CMK (cell line): ENCODE results near the gene PCBP1.
"Not testable (repeated sequence)": the region's sequence is repeated elsewhere in the genome, so short reads cannot be mapped to it uniquely, and the experiment has no call there.

Experiments used
- DNase-seq: peaks from one replicate; pipeline ENCODE4 v3.0.0-alpha.2; 2010; ENCODE audit warnings: low read depth

Gene PCBP1

DNA sequence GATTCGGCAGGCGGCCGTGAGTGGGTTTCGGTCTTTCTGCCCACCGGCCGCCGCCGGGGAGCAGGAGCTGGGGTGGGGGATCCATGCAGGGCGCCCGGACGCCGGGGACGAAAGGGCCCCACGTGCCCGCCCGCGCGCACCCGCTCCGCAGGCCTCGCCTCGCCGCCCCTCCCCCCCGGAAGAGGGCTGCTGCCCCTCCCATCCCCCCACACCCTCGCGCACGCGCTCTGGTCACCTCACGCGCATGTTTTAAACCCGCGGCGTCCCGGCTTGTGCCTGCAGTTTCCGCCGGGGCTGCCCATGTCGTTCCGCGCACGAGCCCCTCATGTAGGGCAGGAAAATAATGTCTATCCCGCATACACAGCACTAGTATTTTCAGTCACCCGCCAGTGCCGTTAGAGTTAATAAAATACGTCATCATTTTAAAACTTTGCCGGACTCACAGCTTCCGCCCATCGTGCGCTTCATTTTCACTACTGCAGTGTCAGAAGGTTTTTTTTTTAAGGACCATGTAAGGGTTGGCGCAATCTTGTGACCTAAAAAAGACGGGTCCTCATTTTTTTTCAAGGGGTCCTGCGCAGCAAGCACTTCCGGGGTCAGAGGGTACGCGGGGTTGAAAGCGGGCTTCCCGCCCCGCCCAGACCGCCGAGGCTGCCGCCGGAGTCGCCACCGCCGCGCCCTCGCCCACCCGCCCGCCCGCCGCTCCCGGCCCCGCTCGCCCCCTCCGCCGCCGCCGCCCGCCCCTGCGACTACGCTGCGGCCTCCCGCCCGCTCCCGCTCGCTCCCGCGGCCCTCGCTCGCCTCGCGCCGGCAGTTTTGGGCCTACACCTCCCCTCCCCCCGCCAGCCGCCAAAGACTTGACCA, at the start of gene PCBP1:
PCBP1 (plus strand) TSS at position 640 of the 864 bp plus-strand sequence. CDS start 267 bp downstream, outside the sequence.
- DNase-seq: peak; percentile 91

DNA sequence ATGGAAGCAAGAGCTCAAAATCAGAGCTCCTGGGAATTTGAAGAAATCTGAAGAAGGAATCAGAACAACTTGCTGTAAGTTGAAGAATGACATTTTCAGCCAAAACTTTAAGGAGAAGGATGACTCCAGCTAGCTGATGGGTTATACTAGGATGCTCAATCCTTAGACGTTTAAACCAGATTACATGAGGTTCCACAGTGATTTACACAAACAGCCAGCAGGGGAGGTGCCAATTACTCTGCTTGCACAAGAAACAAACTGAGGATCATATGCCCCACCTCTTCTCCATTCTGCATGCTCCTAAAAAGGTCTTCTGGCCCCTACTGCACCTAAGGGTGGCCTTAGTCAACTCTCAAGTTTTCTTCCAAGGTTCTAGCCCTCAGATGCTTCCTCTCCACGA, 47.9 kb upstream of the PCBP1 start:
- no peak for DNase-seq

DNA sequence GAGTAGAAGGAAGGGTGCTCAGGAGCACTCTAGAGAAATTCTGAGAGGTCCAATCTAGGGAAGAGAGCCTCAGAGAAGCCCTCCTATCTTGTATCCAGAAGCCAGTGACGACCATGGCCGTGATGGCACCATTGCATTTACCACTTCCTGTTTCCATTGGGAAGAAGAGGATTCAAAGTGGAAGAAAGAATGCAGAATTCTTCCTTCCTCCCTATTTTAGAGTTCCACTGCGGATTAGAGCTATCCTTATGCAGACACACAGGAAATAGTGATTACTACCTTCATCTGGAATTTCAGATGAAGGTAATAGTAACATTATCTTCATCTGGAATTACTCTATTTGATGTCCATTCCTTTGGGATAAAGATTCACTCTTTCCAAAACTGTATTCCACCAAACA, 45.6 kb upstream of the PCBP1 start:
- DNase-seq: no peak

DNA sequence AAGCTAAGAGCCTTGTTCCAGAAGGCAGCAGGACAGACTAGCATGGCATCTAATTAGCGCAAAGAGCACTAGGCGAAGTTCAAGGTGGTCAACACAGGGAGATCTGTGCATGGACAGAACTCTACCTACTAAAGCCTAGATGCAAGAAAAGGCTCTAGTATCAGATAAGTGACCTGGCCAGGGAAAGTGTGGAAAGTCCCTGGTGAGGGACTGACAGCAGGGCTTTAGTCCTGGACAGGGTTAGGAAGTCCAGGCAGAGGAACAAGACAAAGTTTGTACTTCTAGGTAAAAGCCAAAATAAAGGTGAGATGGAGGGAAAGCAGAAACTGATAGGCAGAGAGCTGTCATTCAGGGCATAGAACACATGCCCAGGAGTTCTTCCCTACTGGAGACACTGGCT, 45.0 kb upstream of the PCBP1 start:
- no peak for DNase-seq

DNA sequence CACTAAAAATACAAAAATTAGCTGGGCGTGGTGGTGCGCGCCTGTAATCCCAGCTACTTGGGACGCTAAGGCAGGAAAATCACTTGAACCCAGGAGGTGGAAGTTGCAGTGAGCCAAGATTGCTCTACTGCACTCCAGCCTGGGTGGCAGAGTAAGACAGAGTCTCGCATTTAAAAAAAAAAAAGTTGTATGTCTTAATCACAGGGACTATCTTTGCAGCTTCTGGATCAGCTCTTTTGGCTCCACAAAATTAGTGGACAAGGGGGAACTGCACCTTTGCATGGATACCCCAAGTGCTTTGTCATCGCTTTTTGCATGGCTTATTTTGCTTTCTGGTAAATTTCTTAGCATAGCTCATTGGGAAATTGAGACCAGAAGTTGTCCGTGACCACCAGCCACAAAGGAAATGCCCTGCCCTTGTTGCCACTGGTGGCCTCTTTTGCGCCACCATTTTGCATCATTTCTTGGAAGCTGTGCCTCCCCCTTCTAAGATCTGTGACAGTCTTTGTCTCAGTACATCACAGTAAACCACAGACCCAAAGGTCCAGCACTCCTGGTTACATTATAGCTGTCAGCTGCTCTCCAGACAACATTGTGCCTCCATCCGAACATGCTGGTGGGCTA, 43.9 kb upstream of the PCBP1 start:
- DNase-seq: no peak

DNA sequence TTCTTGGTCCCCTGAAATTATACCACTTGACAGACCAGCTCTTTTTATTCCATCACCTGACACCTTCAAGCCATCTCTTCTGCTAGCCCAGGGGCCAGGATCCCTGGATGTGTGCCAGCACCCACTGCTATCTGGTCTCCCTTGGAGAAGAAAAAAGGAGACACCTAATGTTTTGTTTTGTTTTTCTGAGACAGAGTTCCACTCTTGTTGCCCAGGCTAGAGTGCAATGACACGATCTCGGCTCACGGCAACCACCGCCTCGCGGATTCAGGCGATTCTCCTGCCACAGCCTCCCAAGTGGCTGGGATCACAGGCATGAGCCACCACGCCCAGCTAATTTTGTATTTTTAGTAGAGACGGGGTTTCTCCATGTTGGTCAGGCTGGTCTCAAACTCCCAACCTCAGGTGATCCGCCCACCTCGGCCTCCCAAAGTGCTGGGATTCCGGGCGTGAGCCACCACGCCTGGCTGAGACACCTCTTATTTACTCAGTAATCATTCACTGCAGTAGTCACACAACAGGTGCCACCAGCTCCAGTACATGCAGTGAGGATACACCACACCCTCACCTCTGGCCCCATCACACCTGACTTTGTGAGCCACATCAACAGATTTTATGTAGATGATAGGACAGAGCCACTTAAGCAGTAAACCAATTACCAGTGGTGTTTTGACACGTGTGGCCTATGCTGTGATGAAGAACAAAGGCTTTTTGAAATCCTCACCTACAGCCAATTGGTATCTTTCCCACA, 42.8 kb upstream of the PCBP1 start:
- no peak for DNase-seq

DNA sequence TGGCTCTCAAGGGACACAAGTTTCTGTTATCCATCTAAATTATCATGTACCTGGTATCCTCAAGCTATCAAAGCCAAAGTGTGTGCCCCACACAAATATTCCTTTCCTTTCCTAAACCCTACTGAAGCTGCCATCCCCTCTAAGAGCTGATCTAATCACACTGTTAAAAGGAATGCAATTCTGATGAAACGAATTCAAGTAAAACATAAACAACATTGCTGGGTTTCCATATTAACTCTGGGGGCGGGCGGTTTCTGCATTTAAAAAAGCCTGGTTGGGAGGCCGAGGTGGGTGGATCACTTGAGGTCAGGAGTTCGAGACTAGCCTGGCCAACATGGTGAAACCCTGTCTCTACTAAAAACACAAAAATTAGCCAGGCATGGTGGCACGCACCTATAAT, 41.9 kb upstream of the PCBP1 start:
- no peak for DNase-seq

DNA sequence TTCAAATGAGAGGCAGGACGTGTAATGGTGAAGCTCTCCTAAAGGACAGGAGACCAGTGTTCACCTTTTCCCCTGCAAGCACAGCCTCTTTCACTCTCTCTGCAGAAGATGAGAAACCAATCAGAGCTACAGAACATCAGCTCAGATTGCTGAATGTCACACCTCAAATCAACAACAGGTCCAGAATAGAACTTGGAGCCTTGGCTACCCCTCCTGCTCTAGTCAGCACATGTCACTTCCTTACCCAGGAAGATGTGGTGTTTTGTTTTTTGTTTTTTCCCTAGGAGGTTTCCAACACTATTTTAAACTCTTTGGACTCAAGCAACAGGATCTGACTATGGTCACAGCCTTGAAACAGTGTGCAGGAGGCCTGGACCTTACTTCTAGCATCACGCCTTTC, 41.3 kb upstream of the PCBP1 start:
- no peak for DNase-seq

DNA sequence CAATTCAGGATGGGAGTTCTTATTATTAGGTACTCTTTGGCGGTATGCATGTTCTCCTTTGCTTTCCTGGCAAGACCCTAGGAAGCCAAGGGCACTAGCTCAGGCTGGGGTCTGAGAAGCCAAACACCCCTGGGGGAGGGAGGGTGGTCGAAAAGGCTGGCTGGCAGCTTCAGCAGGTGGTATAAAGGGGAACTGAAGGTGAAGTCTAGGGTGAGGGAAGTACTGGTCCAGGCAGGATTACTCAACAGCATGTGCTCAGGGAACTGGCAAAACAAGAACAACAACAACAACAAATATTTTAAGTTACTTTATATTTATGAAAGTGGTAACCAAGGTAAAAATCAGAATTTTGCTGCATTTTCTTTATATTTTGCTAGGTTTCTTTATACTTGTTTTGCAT, 40.7 kb upstream of the PCBP1 start:
- no peak for DNase-seq

DNA sequence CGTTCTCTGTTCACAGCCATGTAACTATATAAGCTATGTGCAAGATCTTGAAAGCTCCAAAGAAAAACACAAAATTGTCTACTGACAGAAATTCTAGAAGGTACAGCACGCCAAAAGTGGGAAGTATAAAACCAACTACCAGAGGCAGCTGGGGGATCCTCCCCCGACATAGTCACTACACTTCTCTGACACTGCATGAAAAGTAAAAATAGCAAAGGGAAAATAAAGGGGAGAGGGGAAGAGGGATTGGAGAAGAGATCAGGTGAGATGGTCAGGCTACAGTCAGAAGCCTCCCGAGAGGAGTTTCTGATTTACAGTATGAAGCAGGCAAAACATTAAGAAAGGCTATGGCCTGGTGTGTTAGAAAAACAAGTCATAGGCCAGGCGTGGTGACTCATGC, 39.8 kb upstream of the PCBP1 start:
- DNase-seq: no peak

DNA sequence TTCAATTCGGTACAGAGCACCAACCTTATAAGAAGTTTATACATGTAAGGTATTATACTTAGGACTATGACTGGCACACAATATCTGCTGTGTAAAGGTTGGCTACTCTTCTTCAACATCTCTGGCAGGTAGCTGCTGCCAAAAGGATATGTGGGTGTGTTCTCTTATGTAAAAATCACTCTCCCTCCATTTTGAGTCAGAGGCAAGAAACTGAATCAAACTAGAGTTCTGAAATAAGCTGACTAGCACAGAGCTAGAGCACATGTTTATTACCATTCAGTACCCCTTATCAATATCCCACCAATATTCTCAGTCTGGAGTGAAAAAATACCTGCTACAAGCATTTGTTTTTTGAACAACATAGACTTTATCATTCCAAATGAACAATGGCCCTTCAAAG, 38.0 kb upstream of the PCBP1 start:
- no peak for DNase-seq

DNA sequence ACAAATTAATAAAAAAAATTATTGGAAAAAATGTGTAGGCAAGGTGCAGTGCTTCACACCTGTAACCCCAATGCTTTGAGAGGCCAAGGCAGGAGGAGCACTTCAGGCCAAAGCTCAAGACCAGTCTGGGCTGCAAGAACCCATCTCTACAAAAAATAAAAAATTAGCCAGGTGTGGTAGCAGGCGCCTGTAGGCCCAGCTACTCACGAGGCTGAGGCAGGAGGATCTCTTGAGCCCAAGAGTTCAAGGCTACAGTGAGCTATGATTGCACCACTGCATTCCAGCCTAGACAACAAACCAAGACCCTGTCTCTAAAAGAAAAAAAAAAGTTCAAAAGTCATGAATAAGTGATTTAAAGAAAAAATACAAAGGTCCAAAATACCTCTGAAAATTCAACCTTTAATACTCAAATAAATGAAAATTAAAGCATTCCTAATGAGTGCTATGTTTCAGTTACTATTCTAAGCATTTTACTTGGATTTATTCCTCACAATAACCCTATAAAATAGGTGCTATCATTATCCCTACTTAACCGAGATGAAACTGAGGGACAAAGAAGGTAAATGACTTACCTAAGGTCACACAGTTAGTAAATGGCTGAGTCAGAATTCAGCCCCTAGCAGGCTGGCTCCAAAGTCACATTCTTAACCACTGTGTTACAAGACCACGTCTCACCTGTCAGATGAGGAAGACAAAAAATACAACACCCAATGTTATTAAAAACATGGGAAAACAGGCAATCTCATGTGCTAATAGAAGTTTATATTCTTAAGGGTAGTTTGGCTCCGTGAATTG, 36.4 kb upstream of the PCBP1 start:
- DNase-seq: no peak

DNA sequence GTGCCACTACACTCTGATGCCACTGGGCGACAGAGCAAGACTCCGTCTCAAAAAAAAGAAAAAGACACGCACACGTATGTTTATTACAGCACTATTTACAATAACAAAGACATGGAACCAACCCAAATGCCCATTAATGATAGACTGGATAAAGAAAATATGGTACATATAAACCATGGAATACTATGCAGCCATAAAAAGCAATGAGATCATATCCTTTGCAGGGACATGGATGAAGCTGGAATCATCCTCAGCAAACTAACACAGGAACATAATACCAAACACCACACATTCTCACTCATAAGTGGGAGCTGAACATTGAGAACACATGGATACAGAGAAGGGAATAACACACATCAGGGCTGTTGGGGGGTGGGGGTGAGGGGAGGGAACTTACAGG, 32.0 kb upstream of the PCBP1 start:
- DNase-seq: not testable (repeated sequence)

DNA sequence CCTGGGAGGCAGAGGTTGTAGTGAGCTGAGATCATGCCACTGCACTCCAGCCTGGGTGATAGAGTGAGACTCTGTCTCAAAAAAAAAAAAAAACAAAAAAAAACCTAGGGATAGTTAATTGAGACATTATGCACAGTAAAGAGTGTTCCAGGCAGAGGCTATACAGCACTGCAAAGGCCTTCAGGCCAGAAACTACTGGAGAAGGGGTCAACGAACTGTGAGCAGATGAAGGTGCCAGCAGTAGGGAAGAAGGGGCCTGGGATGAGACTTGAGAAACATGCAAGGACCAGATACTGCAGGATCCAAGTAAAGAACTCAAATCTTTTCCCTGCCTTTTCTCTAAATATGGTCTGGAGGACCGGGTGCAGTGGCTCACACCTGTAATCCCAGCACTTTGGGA, 26.0 kb upstream of the PCBP1 start:
- DNase-seq: no peak

DNA sequence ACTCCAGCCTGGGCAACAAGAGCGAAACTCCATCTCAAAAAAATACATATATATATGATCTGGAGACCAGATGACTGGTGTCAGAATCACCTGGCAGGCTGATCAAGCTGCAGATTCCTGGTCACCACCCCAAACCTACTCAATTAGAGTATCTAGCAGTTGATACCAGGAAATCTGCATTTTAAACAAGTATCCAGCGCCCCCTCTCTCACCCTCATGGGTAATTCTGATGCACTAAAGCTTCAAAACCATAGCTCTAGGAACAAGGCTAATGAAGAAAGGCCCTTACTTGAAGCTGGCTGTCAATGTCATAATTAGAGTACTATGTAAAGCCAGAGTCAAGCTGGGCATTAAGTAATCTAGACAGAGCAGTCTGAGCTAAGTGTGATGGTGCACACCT, 25.0 kb upstream of the PCBP1 start:
- no peak for DNase-seq

DNA sequence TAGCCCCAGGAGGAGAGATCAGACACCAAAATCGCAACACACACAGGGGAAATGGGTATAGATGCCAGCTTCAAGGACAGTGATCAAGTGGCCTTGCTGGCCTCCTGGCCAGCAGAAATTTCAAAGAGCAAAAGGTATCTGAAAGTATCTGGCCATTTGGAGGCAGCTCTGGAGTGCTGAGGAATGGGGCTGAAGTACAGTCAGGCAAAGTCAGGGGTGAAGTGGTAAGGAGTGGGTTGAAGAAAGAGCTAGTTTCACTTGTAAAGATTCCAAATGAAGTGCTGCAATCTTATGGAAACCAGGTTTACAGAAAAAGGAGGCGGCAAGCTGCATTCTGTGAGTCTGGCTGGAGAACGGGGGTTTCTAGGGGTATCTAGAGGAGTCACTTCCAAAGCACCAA, 19.2 kb upstream of the PCBP1 start:
- DNase-seq: no peak

DNA sequence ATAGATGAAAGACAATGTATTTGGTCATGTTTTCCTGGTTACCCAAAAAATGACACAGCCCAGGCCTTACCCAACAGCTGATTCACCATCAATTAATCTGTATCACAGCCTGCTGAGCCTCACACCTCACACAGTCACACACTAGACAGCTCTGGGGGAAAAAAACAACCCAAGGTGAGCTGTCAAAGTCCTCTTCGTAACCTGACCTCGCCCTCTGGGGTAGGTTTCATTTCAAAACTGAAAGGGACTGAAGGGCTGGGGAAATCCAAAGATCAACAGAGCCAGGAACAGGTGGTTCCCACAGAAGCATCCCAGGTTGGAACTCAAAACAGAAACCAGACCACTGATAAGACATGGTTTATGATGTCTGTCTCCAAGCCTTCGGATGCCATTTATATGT, 18.2 kb upstream of the PCBP1 start:
- no peak for DNase-seq

DNA sequence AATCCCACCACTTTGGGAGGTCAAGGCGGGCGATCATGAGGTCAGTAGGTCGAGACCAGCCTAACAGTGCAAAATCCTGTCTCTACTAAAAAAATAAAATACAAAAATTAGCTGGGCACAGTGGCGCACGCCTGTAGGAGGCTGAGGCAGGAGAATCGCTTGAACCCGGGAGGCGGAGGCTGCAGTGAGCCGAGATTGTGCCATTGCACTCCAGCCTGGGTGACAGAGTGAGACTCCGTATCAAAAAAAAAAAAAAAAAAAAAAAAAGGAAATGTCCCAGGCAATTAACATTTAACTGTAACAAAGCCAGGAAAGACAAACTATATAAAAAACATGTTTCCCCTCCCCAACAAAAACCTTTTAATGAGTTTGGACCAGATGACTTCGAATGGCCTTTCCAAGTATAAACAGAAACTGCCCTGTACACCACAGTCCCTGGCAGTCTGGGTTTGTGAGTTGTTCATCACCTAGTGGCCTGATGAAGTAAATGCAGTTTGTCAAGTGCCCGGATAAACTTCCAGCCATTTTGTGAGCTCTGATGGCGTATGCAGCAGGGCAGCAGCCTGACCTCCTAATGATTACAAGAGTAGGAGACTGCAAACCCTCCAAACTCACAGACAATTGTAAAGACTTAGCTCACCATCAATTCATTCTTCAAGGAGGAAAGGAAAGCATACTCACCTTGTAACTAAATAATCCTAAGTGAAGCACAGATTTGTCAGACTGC, 16.6 kb upstream of the PCBP1 start:
- DNase-seq: no peak

DNA sequence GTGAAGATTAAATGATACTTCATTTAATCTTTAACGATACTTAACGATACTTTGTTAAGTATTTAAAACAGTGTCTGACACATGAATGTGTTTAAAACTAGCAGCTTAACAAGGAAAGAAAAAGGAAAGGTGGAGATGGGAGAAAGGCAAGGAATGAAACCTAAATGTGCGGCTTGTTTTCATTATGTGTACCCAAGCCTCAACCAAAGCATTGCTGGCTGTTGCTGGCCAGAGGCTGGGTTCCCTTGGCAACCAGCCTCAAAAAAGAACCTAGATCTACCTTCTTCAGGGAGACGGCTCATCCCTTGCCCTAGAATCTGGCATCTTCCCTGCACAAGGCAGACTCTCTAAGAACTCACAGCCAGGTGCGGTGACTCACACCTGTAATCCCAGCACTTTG, 13.8 kb upstream of the PCBP1 start:
- DNase-seq: no peak

DNA sequence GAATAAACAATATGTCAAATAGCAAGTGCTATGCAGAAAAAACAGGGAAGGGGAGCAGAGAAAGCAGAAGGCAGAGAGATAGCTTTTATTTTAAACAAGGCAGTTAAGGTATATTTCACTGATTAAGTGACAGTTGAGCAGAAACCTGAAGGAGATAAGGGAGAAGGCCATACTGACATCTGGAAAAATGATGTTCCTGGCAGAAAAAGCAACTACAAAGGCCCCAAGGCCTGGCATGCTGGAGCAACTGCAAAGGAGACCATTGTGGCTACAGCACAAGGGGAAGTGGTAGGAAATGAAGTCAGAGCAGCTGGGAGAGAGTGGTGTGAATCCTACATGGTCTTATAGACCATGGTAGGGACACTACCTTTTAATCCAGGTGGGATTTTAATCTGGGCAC, 8.9 kb upstream of the PCBP1 start:
- no peak for DNase-seq

DNA sequence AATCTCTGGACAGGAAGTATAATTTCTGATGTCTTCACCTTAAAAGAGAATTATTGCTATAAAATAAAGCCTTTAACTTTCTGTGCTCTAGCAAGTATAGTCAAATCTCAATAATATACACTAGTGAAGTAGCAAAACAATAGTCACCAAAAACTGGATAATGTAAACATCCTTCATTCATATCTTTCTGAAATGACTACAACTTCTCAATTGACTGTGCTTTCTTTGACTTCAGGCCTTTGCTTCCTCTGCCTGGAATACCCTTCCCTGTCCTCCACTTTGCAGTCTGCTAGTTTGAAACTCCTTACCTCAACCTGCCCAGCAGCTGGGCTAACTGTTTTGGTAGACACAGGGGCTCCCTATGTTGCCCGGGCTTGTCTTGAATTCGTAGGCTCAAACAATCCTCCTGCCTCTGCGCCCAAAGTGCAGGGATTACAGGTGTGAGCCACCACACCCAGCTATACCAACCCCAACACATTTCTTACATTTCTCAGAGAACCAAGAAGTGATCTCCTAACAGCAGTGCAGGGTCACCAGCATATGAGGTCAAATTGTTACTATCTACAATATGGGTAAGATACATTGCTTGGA, 6.6 kb upstream of the PCBP1 start:
- DNase-seq: no peak
